Measurements from ENCODE around the gene PACS1. TPM values are rescaled to one million over a fixed set of nuclear protein-coding genes. Genes with fewer than 3 reads are reported as not detected.
A peak's percentile ranks its signal among the peaks of the same experiment; 100 is the strongest.

The PACS1 gene
- total RNA-seq, 1 donor from 2014 or later: 49.9 TPM

DNA sequence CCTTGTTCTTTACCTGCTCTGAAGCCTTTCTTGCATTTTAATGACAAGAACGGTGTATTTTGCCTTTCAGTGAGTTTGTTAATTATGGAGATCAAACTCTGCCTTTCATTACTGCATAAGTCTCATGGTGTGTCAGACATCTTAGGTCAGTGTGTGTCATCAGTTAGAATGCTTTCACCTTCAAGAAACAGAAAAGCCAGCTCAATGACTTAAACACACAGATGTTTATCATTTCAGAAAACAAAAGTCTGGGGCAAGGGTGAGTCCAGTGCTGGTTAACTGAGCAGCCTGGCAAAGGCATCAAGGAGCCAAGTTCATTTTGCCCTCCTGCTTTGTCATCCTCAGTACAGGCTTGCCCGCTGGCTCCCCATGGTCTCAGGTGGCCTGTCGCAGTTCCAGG, 54.5 kb downstream of the PACS1 start:
- no peak overlapping the region for H3K27ac Mint-ChIP-seq
- TF ChIP-seq, protein P1, sequence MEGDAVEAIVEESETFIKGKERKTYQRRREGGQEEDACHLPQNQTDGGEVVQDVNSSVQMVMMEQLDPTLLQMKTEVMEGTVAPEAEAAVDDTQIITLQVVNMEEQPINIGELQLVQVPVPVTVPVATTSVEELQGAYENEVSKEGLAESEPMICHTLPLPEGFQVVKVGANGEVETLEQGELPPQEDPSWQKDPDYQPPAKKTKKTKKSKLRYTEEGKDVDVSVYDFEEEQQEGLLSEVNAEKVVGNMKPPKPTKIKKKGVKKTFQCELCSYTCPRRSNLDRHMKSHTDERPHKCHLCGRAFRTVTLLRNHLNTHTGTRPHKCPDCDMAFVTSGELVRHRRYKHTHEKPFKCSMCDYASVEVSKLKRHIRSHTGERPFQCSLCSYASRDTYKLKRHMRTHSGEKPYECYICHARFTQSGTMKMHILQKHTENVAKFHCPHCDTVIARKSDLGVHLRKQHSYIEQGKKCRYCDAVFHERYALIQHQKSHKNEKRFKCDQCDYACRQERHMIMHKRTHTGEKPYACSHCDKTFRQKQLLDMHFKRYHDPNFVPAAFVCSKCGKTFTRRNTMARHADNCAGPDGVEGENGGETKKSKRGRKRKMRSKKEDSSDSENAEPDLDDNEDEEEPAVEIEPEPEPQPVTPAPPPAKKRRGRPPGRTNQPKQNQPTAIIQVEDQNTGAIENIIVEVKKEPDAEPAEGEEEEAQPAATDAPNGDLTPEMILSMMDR (conservative IDR thresholded peaks at IDR 0.05): no peak
- H3K36me3 Mint-ChIP-seq: no peaks in the 10 kb centered on the region
- no peak for DNase-seq (ENCODE audit: extremely low spot score, unreplicated experiment)
- H3K9me3 Mint-ChIP-seq: no peaks in the 10 kb centered on the region
- no peaks in the 10 kb centered on the region for H3K27me3 Mint-ChIP-seq
- peaks cover 32% of the 10 kb centered on the region for H3K4me1 Mint-ChIP-seq (ENCODE audit: unreplicated experiment)
- no peak overlapping the region for H3K4me3 Mint-ChIP-seq

DNA sequence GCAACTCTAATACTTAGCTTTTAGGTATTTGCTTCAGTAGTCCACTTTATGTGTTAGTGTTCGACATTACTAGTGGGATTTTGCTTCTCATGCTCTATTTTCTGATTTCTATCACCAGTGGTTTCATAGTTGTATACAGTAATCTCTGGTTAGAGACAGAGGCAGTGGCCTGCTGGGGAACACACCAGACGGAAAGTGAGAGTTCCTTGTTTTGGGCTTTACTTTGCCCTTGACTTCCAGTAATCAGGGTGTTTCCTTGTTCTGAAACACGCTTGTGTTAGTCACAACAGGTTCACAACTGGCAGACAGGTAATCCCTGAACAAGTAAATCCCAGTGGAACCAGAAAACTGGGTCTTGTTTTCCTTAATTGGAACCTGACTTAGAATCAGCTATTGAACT, 56.0 kb downstream of the PACS1 start:
- Mint-ChIP-seq H3K9me3 (no peaks in the 10 kb centered on the region), H3K4me3 (no peak overlapping the region), H3K36me3 (no peaks in the 10 kb centered on the region), H3K27ac (peak overlapping the region; percentile 76), H3K4me1 (ENCODE audit: unreplicated experiment) (peaks cover 29% of the 10 kb centered on the region), H3K27me3 (no peaks in the 10 kb centered on the region)
- TF ChIP-seq, protein P1 (conservative IDR thresholded peaks at IDR 0.05): no peak
- no peak for DNase-seq (ENCODE audit: extremely low spot score, unreplicated experiment)

DNA sequence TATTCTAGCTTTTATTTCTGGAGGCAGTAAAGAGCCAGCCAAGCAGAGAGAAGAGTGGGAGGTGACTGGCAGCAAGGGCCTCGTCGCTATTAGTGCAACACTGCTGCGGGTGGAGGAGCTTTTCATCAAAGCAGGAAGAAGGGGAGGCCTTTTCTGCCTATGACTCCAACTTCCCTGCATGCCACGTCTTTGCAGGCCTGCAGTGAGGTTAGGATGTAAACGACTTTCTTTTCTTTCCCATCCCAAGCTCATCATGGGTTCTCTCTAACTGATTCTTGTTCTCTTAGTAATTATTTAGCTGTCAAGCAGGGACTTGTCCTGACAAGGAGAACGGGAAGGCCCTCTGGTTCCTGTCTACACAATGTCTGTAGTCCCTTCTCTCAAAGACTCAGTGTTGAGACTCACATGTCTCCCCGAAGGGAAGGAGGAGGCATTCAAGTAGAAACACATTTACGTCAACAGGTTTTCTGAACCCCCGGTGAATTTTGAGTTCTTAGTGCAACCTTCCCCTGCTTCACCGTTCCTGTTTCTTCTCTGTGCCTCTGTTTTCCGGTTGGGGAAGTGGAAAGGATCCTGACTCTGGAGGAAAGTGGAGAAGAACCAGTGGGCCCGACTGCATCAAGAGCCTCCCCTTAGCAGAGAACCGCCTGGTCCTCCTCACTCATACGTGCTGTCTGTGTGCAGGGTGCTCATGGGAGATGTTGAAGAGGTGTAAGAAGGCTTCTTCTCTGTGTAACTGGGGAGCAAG, 56.9 kb downstream of the PACS1 start:
- Mint-ChIP-seq H3K27ac (peak overlapping the region; percentile 76), H3K4me3 (no peak overlapping the region), H3K9me3 (no peaks in the 10 kb centered on the region), H3K36me3 (no peaks in the 10 kb centered on the region), H3K4me1 (ENCODE audit: unreplicated experiment) (peaks cover 29% of the 10 kb centered on the region), H3K27me3 (no peaks in the 10 kb centered on the region)
- no peak for DNase-seq (ENCODE audit: extremely low spot score, unreplicated experiment)
- TF ChIP-seq, protein P1 (conservative IDR thresholded peaks at IDR 0.05): no peak

DNA sequence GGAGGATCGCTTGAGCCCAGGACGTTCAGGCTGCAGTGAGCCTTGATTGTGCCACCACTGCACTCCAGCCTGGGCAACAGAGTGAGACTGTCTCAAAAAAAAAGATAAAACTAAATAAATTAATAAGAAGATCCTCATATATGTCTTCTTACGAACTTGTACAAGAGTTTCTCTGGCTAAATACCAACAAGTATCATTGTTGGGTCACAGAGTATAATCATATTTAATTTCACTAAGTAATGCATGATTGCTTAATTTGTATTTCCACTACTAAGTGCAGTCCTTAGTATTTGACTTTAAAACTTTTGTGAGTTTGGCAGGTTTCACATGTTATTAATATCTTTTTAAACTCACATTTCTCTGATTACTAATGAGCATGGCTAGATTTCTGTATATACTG, 60.9 kb downstream of the PACS1 start:
- peaks cover 20% of the 10 kb centered on the region for H3K4me1 Mint-ChIP-seq (ENCODE audit: unreplicated experiment)
- H3K36me3 Mint-ChIP-seq: no peaks in the 10 kb centered on the region
- no peak for DNase-seq (ENCODE audit: extremely low spot score, unreplicated experiment)
- no peak overlapping the region for H3K4me3 Mint-ChIP-seq
- TF ChIP-seq, protein P1 (conservative IDR thresholded peaks at IDR 0.05): no peak
- no peak overlapping the region for H3K27ac Mint-ChIP-seq
- no peaks in the 10 kb centered on the region for H3K9me3 Mint-ChIP-seq
- H3K27me3 Mint-ChIP-seq: no peaks in the 10 kb centered on the region

DNA sequence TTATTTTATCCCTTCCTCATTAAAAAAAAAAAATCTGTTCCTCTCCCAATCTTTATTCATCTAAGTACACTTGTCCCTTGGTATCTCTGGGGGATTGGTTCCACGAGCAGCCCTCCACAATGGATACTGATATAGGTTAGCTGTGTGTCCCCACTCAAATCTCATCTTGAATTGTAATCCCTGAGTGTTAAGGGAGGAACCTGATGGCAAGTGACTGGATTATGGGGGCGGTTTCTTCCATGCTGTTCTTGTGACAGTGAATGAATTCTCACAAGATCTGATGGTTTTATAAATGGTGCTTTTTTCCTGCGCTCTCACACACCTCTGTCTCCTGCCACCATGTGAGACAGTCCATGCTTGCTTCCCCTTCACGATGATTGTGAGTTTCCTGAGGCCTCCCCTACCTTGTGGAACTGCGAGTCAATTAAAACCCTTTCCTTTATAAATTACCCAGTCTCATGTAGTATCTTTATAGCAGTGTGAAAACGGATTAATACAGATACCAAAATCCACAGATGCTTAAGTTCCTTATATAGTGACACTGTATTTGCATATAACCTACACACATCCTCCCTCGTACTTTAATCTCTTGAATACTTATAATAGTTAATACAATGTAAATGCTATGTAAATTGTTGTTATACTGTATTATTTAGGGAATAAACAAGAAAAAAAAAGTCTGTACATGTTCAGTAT, 62.0 kb downstream of the PACS1 start:
- no peak overlapping the region for H3K27ac Mint-ChIP-seq
- no peaks in the 10 kb centered on the region for H3K27me3 Mint-ChIP-seq
- no peaks in the 10 kb centered on the region for H3K36me3 Mint-ChIP-seq
- TF ChIP-seq, protein P1 (conservative IDR thresholded peaks at IDR 0.05): no peak
- H3K4me1 Mint-ChIP-seq (ENCODE audit: unreplicated experiment): peaks cover 20% of the 10 kb centered on the region
- no peak for DNase-seq (ENCODE audit: extremely low spot score, unreplicated experiment)
- no peaks in the 10 kb centered on the region for H3K9me3 Mint-ChIP-seq
- no peak overlapping the region for H3K4me3 Mint-ChIP-seq
